PC-3 (cell line): ENCODE results near the gene SFMBT2. TPM values are rescaled to one million over a fixed set of nuclear protein-coding genes. Genes with fewer than 3 reads are reported as not detected.
"Not testable (repeated sequence)": the region's sequence is repeated elsewhere in the genome, so short reads cannot be mapped to it uniquely, and the experiment has no call there.

Experiments
- ATAC-seq: fragments of 200-7000 bp; cut with Tn5 transposase; 2 replicates; pipeline ENCODE4 v1.9.1; 2020; ENCODE audit warnings: mild to moderate bottlenecking, moderate library complexity
- BruUV-seq: library from RNA; stranded (reverse); fragments of 400-500 nt; replicated peaks from 2 replicates; lab custom pipeline; 2021; lab: Mats Ljungman, UMichigan
- CTCF ChIA-PET: fragments of 300-600 bp; sonication (Branson Sonifier 250); formaldehyde crosslinking; loops from one replicate; lab custom pipeline; 2022; ENCODE audit warnings: antibody characterized with exemption; lab: Charles Lee
- POLR2A ChIA-PET: fragments of 300-600 bp; sonication (Branson Sonifier 250); formaldehyde crosslinking; loops from one replicate; lab custom pipeline; 2022; ENCODE audit warnings: antibody characterized with exemption; ENCODE audit not compliant: unreplicated experiment; lab: Charles Lee
- DNase-seq: peaks from one replicate; pipeline ENCODE4 v3.0.0-alpha.2; 2015
- H2AFZ ChIP-seq: fragments of 300-600 bp; sonication (generic); 2 replicates; pipeline ENCODE4 v1.6.0; 2016; ENCODE audit warnings: antibody characterized with exemption, low read length
- H3F3A ChIP-seq: fragments of 300-600 bp; sonication (generic); one replicate; pipeline ENCODE4 v1.6.0; 2017; ENCODE audit warnings: antibody characterized with exemption, low read length, control low read depth, mild to moderate bottlenecking; ENCODE audit not compliant: unreplicated experiment
- H3K27ac ChIP-seq: fragments of 300-600 bp; sonication (generic); 2 replicates; pipeline ENCODE4 v1.5.1; 2016; ENCODE audit warnings: mild to moderate bottlenecking, low read length
- H3K27me3 ChIP-seq: fragments of 300-600 bp; sonication (generic); 2 replicates; pipeline ENCODE4 v1.6.1; 2016; ENCODE audit warnings: low read length, mixed read lengths
- H3K36me3 ChIP-seq: fragments of 300-600 bp; sonication (generic); 2 replicates; pipeline ENCODE4 v1.6.1; 2016; ENCODE audit warnings: low read depth, mixed run types, low read length, mixed read lengths
- H3K4me1 ChIP-seq: fragments of 300-600 bp; sonication (generic); 2 replicates; pipeline ENCODE4 v1.5.1; 2016; ENCODE audit warnings: low read length; ENCODE audit not compliant: insufficient read depth
- H3K4me2 ChIP-seq: fragments of 300-600 bp; sonication (generic); 2 replicates; pipeline ENCODE4 v1.6.0; 2016; ENCODE audit warnings: low read length
- H3K4me3 ChIP-seq: fragments of 300-600 bp; sonication (generic); 2 replicates; pipeline ENCODE4 v1.5.1; 2016; ENCODE audit warnings: mild to moderate bottlenecking, low read length, mixed read lengths
- H3K79me2 ChIP-seq: fragments of 300-600 bp; sonication (generic); 2 replicates; pipeline ENCODE4 v1.6.1; 2017; ENCODE audit warnings: low read length, mixed read lengths
- H3K9ac ChIP-seq: fragments of 300-600 bp; sonication (generic); 2 replicates; pipeline ENCODE4 v1.6.0; 2016; ENCODE audit warnings: mild to moderate bottlenecking, low read length
- H3K9me2 ChIP-seq: fragments of 300-600 bp; sonication (generic); replicated peaks from 2 replicates; pipeline ENCODE4 v1.6.1; 2016; ENCODE audit warnings: mixed run types, low read length, mixed read lengths
- H3K9me3 ChIP-seq: fragments of 300-600 bp; sonication (generic); 2 replicates; pipeline ENCODE4 v1.6.1; 2016; ENCODE audit warnings: low read length, mixed read lengths
- H4K20me1 ChIP-seq: fragments of 300-600 bp; sonication (generic); 2 replicates; pipeline ENCODE4 v1.6.1; 2016; ENCODE audit warnings: low read length, mixed read lengths
- CTCF ChIP-seq: fragments of 300-600 bp; sonication (generic); conservative IDR thresholded peaks from 2 replicates; pipeline ENCODE4 v1.5.1; 2017; ENCODE audit warnings: antibody characterized with exemption, low read depth, mild to moderate bottlenecking, low read length
- EZH2 ChIP-seq: fragments of 300-600 bp; sonication (generic); IDR thresholded peaks from one replicate; pipeline ENCODE4 v1.6.1; 2017; ENCODE audit warnings: antibody characterized with exemption, mild to moderate bottlenecking, low read length; ENCODE audit not compliant: unreplicated experiment
- EZH2phosphoT487 ChIP-seq: fragments of 300-600 bp; sonication (generic); IDR thresholded peaks from 2 replicates; pipeline ENCODE4 v1.6.1; 2018; ENCODE audit warnings: mild to moderate bottlenecking, antibody characterized with exemption, low read length, borderline replicate concordance
- intact Hi-C: fragments of 100-400 bp; cut with micrococcal nuclease; formaldehyde crosslinking; loops from 2 replicates; pipeline ENCODE4 v1.9.0; 2023
- total RNA-seq: library from RNA; depleted of rRNA; stranded (reverse); fragments of >200 nt; gene quantifications from 2 replicates; pipeline ENCODE4 v1.2.3, GENCODE V29; 2014

Gene SFMBT2
- total RNA-seq, 1 experiment from 2014 or later: 1.9 TPM

DNA sequence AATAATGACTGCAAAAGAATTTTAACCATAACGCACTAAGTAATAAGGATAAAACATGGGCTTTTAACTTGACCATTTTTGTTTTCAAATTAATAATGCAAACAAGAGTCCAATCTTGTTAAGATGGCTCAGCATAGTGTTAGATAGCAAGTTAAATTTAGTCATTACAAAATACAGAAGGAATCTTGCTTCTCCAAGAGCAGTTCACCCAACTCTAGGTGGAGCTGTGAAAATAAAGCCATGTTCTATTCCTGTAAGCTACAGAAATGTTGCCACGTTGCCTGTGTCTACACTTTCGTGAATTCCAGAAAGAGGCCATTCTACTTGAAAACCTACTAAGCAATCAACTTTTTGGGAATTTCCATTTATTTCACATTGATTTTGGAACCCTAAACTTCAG is 191.9 kb downstream of the SFMBT2 start:
- TF ChIP-seq CTCF: 0 out of 2 replicates have a peak, but pooled peaks have one; percentile 24
- no peak for TF ChIP-seq EZH2phosphoT487
- POLR2A ChIA-PET: no interaction called here
- ATAC-seq (no peak), DNase-seq (peak; percentile 6)
- Histone ChIP-seq H3K36me3 (no peaks in the 10 kb centered on the region), H2AFZ (no peak overlapping the region), H3K9ac (no peak overlapping the region), H4K20me1 (no peaks in the 10 kb centered on the region), H3K9me2 (no peaks in the 10 kb centered on the region), H3K4me1 (no peaks in the 10 kb centered on the region), H3K27me3 (no peaks in the 10 kb centered on the region), H3K4me2 (no peak overlapping the region), H3K4me3 (no peak overlapping the region), H3K79me2 (no peaks in the 10 kb centered on the region), H3K9me3 (no peaks in the 10 kb centered on the region), H3F3A (no peaks in the 10 kb centered on the region), H3K27ac (no peak overlapping the region)
- no TSS peak for BruUV-seq
- intact Hi-C loops: no loop called here
- CTCF ChIA-PET: no interaction called here

- H3F3A ChIP-seq, H3K27me3 ChIP-seq, H4K20me1 ChIP-seq, DNase-seq, H3K9ac ChIP-seq, intact Hi-C loops, H3K9me3 ChIP-seq, POLR2A ChIA-PET, BruUV-seq, H3K9me2 ChIP-seq, H2AFZ ChIP-seq, H3K4me3 ChIP-seq, H3K4me1 ChIP-seq, H3K27ac ChIP-seq, H3K79me2 ChIP-seq, H3K4me2 ChIP-seq, ATAC-seq, H3K36me3 ChIP-seq: not testable (repeated sequence)
- CTCF ChIA-PET: interaction anchor here (0.6 kb wide), 1 partner anchor 198 kb away, joined by 8 read pairs; the partner anchor contains the start of gene SFMBT2
Observed at GRCh38 chr10:7212696-7213095, 198.1 kb downstream of the SFMBT2 start.

GRCh38 chr10:7211857-7212577 is 198.8 kb downstream of the SFMBT2 start:
- no peaks in the 10 kb centered on the region for H3K9me2 ChIP-seq
- CTCF ChIA-PET: no interaction called here
- no TSS peak for BruUV-seq

More at GRCh38 chr10:7211857-7212577, 198.8 kb downstream of the SFMBT2 start:
- DNase-seq (no peak), ATAC-seq (no peak)
- Histone ChIP-seq H3K4me3 (no peak overlapping the region), H3K27ac (no peak overlapping the region), H3K36me3 (no peaks in the 10 kb centered on the region), H3K4me2 (no peak overlapping the region), H3F3A (no peaks in the 10 kb centered on the region), H4K20me1 (no peaks in the 10 kb centered on the region), H2AFZ (no peak overlapping the region), H3K9me3 (no peaks in the 10 kb centered on the region), H3K79me2 (no peaks in the 10 kb centered on the region), H3K27me3 (no peaks in the 10 kb centered on the region), H3K4me1 (no peaks in the 10 kb centered on the region), H3K9ac (no peak overlapping the region)
- POLR2A ChIA-PET: no interaction called here
- intact Hi-C loops: no loop called here
- TF ChIP-seq EZH2phosphoT487 (no peak), CTCF (no peak), EZH2 (no peak)
